Motor neuron (in vitro differentiated cells): ENCODE results near the gene CRADD. TPM values are rescaled to one million over a fixed set of nuclear protein-coding genes. Genes with fewer than 3 reads are reported as not detected.

ENCODE experiments used
- ATAC-seq, 8 experiments: fragments of 200-7000 bp; cut with Tn5 transposase; replicated peaks in 6 of 8; 2 replicates each; pipeline ENCODE4 v1.8.0; 2021; ENCODE audit warnings: mild to moderate bottlenecking in 8 of 8, moderate library complexity in 8 of 8
- H3K27ac ChIP-seq, 2 donors: fragments of 250-450 bp; sonication (Bioruptor Pico); 2 replicates each; pipeline ENCODE4 v1.9.0; 2021; ENCODE audit warnings: antibody characterized with exemption in 2 of 2, mild to moderate bottlenecking in 2 of 2, moderate library complexity in 1 of 2
- H3K4me1 ChIP-seq, 2 donors: fragments of 250-450 bp; sonication (Bioruptor Pico); replicated peaks in 1 of 2; 2 replicates each; pipeline ENCODE4 v1.6.1; 2021; ENCODE audit warnings: antibody characterized with exemption in 2 of 2, mild to moderate bottlenecking in 2 of 2, moderate library complexity in 1 of 2
- H3K4me3 ChIP-seq, 5 donors: fragments of 250-450 bp; sonication (Bioruptor Pico); 2 replicates each; pipeline ENCODE4 v1.9.0; 2021; ENCODE audit warnings: antibody characterized with exemption in 5 of 5, mild to moderate bottlenecking in 5 of 5, moderate library complexity in 4 of 5
- WGBS, 10 experiments: fragments of 450-650 bp; shearing (Covaris generic); methylation state at CpG; one replicate each; pipeline ENCODE4 v1.0.0; 2022; 5-methylcytosine and 5-hydroxymethylcytosine counted together
- in situ Hi-C, 9 experiments: fragments of 400-800 bp; cut with MboI; loops; one replicate each; pipeline ENCODE4 v1.15.0; 2021; ENCODE audit warnings: low sequenced_read_pairs in 9 of 9, low pct_unique_long_range_greater_than_20kb in 2 of 9; ENCODE audit not compliant: unreplicated experiment in 9 of 9
- total RNA-seq, 8 experiments: library from RNA; unstranded; fragments of 300-600 nt; gene quantifications; 2 replicates each; pipeline versions ENCODE4 v1.2.3 to v1.2.4, GENCODE V29; 2022

The CRADD gene
- total RNA-seq, 8 experiments from 2014 or later, result 8.0 to 21.3 (median 10.4) TPM

- WGBS, 10 experiments, result 50 to 80% methylated on average over 1 to 2 of the region's 2 CpGs; no CpG with 5 or more reads in 8 of the 10 experiments
- Histone ChIP-seq H3K4me3 (no peak overlapping the region), H3K4me1 (no peaks in the 10 kb centered on the region), H3K27ac (no peak overlapping the region)
- ATAC-seq, result peak in 3 of 8 experiments; percentile 19 to 100 (median 100)
- in situ Hi-C loops, result no loop called here
These were observed 266.6 kb downstream of the CRADD start for GRCh38 chr12:93943780-93944179.

- in situ Hi-C loops, result no loop called here
- ATAC-seq, result peak in 1 of 8 experiments; percentile 11
- no peak overlapping the region for H3K27ac ChIP-seq
- no peak overlapping the region for H3K4me3 ChIP-seq
- no peaks in the 10 kb centered on the region for H3K4me1 ChIP-seq
- 46 to 100% (median 79%) methylated on average over 1 to 8 of the region's 8 CpGs; no CpG with 5 or more reads in 2 of the 10 experiments for WGBS, 10 experiments
These were observed 267.0 kb downstream of the CRADD start for GRCh38 chr12:93944201-93944600.

Other genes with a start within 250 kb of the CRADD start
- 100 to 1,000 TPM in 4 of 8 experiments, 10 to 100 TPM in 4; 62.2 to 129 (median 101) TPM for gene UBE2N, start 235.4 kb upstream of the CRADD start, total RNA-seq
- 100 to 1,000 TPM in 1 of 8 experiments, 10 to 100 TPM in 7; 61.0 to 105 (median 77.9) TPM for gene MRPL42, start 209.9 kb upstream of the CRADD start, total RNA-seq
- gene SOCS2, start 104.7 kb upstream of the CRADD start, total RNA-seq, result 10 to 100 TPM in 5 of 8 experiments, 1 to 10 TPM in 2, under 1 TPM in 1; 0.87 to 25.5 (median 14.6) TPM